Nephron progenitor cell (in vitro differentiated cells): ENCODE data around the gene SNX2.
"Not testable (repeated sequence)": the region's sequence is repeated elsewhere in the genome, so short reads cannot be mapped to it uniquely, and the experiment has no call there.

ENCODE experiments used
- DNase-seq: peaks from one replicate; pipeline ENCODE4 v3.0.0; 2021
- H3K27ac Mint-ChIP-seq: 2 replicates; pipeline ENCODE4 v1.8.0; 2021; ENCODE audit warnings: mild to moderate bottlenecking, moderate library complexity, mixed read lengths
- H3K27me3 Mint-ChIP-seq: 2 replicates; pipeline ENCODE4 v1.8.0; 2021; ENCODE audit warnings: mild to moderate bottlenecking, low read depth, mixed read lengths; ENCODE audit not compliant: poor library complexity
- H3K36me3 Mint-ChIP-seq: 2 replicates; pipeline ENCODE4 v1.8.0; 2021; ENCODE audit warnings: low read depth, mixed read lengths
- H3K4me1 Mint-ChIP-seq: 2 replicates; pipeline ENCODE4 v1.8.0; 2021; ENCODE audit warnings: mixed read lengths
- H3K4me3 Mint-ChIP-seq: 2 replicates; pipeline ENCODE4 v1.8.0; 2021; ENCODE audit warnings: mild to moderate bottlenecking, moderate library complexity, mixed read lengths
- H3K9me3 Mint-ChIP-seq: 2 replicates; pipeline ENCODE4 v1.8.0; 2021; ENCODE audit warnings: mild to moderate bottlenecking, moderate library complexity, mixed read lengths
- TF ChIP-seq, protein P1 (sequence below): fragments of 200-600 bp; sonication (generic); IDR thresholded peaks from 2 replicates; pipeline ENCODE4 v1.5.0; 2021; ENCODE audit warnings: antibody characterized with exemption

Gene SNX2

DNA sequence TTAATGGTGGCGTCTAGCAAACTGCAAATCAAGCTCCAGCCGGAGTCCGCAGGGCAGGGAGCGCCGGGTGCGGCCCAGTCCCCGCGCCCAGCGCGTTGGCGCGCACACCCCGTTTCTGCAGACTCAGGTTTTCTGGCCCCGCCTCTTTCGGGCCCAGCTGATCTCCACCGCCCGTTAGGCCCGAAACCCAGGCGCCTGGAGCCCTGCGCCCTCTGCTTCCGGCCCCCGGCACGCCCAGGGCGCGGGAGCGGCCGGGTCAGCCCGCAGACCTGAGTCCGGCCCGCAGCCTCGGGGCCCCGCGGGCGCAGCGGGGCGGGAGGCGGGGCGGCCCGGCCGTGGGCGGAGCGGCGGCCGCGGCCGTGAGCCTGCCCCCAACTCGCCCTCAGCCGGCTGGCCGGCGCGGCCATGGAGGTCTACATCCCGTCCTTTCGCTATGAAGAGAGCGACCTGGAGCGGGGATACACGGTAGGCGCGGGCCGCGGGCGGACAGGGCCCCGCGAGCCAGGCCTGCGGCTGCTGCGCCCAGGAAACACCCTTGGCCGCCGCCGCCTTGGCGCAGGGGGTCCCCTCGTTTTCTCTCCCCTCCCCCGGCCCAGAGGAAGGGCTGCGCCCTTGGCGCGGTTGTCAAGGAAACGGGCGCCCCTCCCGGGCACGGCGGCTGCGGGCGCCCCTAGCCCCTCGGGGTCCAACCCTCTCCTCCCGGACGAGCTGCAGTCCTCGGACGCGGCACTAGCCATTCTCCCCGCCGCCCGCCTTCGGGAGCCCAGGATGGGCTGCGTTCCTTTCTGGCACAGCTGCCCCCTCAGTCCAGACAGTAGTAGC is 70.6 kb downstream of the SNX2 start, which contains the start of gene SNX24:
SNX24 (plus strand) TSS at position 385 of the 822 bp plus-strand sequence; CDS start at position 406, 21 bp downstream.
- H3K4me1 Mint-ChIP-seq = peaks cover 30% of the 10 kb centered on the region
- peaks cover 7% of the 10 kb centered on the region for H3K9me3 Mint-ChIP-seq
- H3K4me3 Mint-ChIP-seq = peak within 1 kb of the TSS; percentile 87
- H3K36me3 Mint-ChIP-seq = peaks cover 17% of the 10 kb centered on the region
- TF ChIP-seq, protein P1, sequence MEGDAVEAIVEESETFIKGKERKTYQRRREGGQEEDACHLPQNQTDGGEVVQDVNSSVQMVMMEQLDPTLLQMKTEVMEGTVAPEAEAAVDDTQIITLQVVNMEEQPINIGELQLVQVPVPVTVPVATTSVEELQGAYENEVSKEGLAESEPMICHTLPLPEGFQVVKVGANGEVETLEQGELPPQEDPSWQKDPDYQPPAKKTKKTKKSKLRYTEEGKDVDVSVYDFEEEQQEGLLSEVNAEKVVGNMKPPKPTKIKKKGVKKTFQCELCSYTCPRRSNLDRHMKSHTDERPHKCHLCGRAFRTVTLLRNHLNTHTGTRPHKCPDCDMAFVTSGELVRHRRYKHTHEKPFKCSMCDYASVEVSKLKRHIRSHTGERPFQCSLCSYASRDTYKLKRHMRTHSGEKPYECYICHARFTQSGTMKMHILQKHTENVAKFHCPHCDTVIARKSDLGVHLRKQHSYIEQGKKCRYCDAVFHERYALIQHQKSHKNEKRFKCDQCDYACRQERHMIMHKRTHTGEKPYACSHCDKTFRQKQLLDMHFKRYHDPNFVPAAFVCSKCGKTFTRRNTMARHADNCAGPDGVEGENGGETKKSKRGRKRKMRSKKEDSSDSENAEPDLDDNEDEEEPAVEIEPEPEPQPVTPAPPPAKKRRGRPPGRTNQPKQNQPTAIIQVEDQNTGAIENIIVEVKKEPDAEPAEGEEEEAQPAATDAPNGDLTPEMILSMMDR = no peak
- peaks cover 19% of the 10 kb centered on the region for H3K27me3 Mint-ChIP-seq
- DNase-seq = peak; percentile 80
- peak within 1 kb of the TSS; percentile 40 for H3K27ac Mint-ChIP-seq

DNA sequence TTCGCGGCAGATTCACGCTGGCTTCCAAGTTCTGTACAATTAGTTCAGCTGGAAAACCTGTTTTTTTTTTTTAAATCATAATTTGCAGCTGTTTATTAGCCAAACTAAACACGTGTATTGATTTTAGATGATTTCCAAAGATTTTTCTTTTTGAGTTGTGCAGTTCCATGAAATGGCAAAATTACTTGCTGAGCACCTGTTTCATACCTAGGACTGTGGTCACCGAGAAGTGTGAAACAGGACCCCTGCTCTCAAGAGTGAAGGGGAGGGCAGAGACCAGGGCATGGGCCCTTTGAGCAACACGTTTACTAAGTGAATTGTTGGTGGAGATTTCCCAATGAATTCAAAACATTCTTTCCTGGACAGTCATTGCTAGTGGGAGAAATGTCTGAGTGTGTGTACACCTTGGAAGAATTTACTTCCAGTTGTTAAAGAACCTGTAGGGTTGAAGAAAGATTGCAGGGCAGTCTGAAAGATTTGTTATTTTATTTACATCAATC is 71.2 kb downstream of the SNX2 start:
- DNase-seq = peak; percentile 11

DNA sequence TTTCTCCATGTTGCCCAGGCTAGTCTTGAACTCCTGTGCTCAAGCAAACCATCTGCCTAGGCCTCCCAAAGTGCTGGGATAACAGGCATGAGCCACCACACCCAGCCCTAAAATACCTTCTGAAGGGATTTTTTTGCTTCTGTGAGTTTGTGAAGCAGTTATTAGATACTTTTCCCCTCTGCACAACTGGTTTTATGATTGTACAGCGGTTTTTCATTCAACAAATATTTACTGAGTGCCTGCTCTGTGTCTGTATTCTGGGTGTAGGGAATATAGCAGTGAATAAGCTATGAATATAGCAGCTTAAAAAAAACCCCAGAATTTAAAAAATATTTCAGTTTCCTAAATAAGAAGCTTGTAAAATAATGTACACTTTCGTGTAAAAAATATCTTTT is 72.8 kb downstream of the SNX2 start:
- Mint-ChIP-seq H3K27ac (no peak overlapping the region), H3K4me3 (peak overlapping the region; percentile 84)

More for the DNA sequence above, 71.2 kb downstream of the SNX2 start:
- Mint-ChIP-seq H3K27me3 (peaks cover 19% of the 10 kb centered on the region), H3K4me1 (peaks cover 33% of the 10 kb centered on the region), H3K27ac (peak overlapping the region; percentile 40), H3K9me3 (peaks cover 4% of the 10 kb centered on the region), H3K36me3 (peaks cover 14% of the 10 kb centered on the region), H3K4me3 (peak overlapping the region; percentile 84)
- TF ChIP-seq, protein P1 = no peak

DNA sequence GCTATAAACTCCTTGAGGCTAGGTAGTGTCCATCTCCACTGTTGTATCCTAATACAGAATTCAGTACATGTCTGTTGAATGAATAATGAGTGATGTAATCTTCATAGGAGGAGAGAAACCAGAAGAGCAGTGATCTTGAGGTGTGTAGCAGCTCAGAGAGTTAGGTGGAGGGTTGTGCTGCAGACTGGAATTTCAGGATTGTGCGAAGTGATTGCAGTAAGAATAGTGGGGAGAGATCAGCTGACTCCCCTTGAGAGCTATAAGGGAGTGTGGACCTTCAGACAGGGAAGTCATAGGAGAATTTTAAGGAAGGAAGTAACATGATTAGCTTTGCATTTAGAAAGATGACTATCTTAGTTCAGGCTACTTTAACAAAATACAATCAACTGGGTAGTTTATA is 74.9 kb downstream of the SNX2 start:
- H3K27ac Mint-ChIP-seq = no peak overlapping the region
- peaks cover 3% of the 10 kb centered on the region for H3K27me3 Mint-ChIP-seq
- DNase-seq = no peak
- TF ChIP-seq, protein P1 = no peak
- peaks cover 4% of the 10 kb centered on the region for H3K9me3 Mint-ChIP-seq
- H3K4me3 Mint-ChIP-seq = no peak overlapping the region
- H3K36me3 Mint-ChIP-seq = peaks cover 5% of the 10 kb centered on the region
- peaks cover 26% of the 10 kb centered on the region for H3K4me1 Mint-ChIP-seq

More for the DNA sequence above, 72.8 kb downstream of the SNX2 start:
- peaks cover 14% of the 10 kb centered on the region for H3K27me3 Mint-ChIP-seq
- peaks cover 4% of the 10 kb centered on the region for H3K9me3 Mint-ChIP-seq
- peaks cover 33% of the 10 kb centered on the region for H3K4me1 Mint-ChIP-seq
- DNase-seq = no peak
- peaks cover 5% of the 10 kb centered on the region for H3K36me3 Mint-ChIP-seq
- TF ChIP-seq, protein P1 = no peak

DNA sequence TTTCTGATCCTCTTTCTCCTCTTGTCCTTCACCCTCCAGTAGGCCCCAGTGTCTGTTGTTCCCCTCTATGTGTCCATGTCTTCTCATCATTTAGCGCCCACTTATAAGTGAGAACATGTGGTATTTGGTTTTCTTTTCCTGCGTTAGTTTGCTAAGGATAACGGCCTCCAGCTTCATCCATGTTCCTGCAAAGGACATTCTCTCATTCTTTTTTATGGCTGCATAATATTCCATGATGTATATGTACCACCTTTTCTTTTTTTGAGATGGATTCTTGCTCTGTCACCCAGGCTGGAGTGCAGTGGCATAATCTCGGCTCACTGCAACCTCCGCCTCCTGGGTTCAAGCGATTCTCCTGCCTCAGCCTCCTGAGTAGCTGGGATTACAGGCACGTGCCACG is 82.7 kb downstream of the SNX2 start:
- H3K36me3 Mint-ChIP-seq = peaks cover 11% of the 10 kb centered on the region
- not testable (repeated sequence) for H3K9me3 Mint-ChIP-seq, H3K4me1 Mint-ChIP-seq, H3K27ac Mint-ChIP-seq, H3K4me3 Mint-ChIP-seq, H3K27me3 Mint-ChIP-seq, DNase-seq

DNA sequence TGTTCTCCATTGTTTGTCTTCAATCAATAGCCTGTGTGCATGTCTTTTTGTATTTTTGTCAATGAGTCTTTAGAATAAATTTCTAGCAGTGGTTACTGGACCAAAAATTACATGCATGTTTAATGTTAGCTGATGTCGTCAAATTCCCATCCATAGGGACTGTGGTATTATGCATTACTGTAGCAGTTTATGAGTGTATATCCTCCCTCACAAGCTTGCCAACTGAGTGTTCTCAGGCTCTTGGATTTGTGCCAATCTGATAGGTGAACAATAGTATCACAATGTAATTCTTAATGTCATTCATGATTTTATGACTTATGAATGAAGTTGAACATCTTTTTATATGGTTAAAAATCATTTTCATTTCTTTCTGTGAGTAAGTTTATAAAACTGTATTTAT is 83.6 kb downstream of the SNX2 start:
- TF ChIP-seq, protein P1 = no peak
- Mint-ChIP-seq H3K9me3 (peaks cover 3% of the 10 kb centered on the region), H3K4me3 (no peak overlapping the region), H3K27me3 (no peaks in the 10 kb centered on the region), H3K27ac (no peak overlapping the region), H3K36me3 (peaks cover 11% of the 10 kb centered on the region), H3K4me1 (no peaks in the 10 kb centered on the region)
- no peak for DNase-seq
